A549 (cell line): ENCODE measurements around the gene MEIS1.

ENCODE experiments used
- CBX8 ChIP-seq: fragments of 200-600 bp; sonication (generic); IDR thresholded peaks from 2 replicates; pipeline ENCODE4 v1.6.1; 2016
- CEBPB ChIP-seq, 2 experiments: fragments of >200 bp in 1 of 2; sonication (Bioruptor Twin) in 1 of 2; formaldehyde crosslinking in 1 of 2; IDR thresholded peaks; 2 replicates each; pipeline ENCODE4 v1.6.1; 2012 to 2016
- CHD2 ChIP-seq: fragments of 150-350 bp; IDR thresholded peaks from 2 replicates; pipeline ENCODE4 v1.6.1; 2014; ENCODE audit warnings: low read length; ENCODE audit not compliant: partially characterized antibody
- POLR2A ChIP-seq: IDR thresholded peaks from 2 replicates; pipeline ENCODE4 v1.6.1; 2012; ENCODE audit warnings: mild to moderate bottlenecking, low read length
- RCOR1 ChIP-seq: fragments of 150-350 bp; IDR thresholded peaks from 2 replicates; pipeline ENCODE4 v1.6.1; 2014; ENCODE audit warnings: antibody characterized with exemption, low read length, low read depth
- TF ChIP-seq, protein P1 (sequence below): fragments of >200 bp; sonication (Bioruptor Twin); formaldehyde crosslinking; IDR thresholded peaks from 3 replicates; pipeline ENCODE4 v1.5.1; 2016

DNA sequence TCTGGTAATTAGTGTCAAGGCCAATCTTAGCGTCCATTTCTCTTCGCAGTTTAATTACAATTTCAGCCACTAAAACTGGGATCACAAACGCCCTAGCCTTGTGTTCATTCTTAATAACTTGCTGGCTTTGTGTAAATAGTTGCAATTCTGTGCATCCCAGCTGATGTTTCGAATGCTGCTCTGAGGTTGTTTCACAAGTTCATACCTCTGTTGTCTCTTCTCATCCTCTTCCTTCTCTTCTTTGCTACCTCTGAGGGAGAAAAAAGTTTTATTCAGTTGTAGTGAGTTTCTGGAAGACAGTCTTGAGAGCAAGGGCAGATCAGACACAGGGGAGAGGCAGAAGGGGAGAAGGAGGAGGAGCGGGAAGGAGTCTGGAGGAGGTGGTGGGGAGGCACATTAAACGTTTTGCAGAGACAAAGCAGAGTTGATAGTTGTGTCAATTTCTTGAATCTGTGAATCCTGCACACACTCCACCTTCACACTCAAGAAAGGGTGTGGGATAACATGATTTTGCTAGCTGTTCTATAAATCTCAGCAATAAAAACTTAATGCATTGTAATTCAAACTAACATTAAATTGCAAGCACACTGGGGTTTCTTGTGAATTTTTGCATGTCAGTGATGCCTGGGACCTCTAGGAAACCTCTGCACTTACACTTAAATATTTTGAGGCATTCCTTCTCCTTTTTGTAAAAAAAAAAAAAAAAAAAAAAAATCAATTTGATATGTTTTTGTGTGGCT, 6.8 kb downstream of the MEIS1 start:
- TF ChIP-seq, protein P1, sequence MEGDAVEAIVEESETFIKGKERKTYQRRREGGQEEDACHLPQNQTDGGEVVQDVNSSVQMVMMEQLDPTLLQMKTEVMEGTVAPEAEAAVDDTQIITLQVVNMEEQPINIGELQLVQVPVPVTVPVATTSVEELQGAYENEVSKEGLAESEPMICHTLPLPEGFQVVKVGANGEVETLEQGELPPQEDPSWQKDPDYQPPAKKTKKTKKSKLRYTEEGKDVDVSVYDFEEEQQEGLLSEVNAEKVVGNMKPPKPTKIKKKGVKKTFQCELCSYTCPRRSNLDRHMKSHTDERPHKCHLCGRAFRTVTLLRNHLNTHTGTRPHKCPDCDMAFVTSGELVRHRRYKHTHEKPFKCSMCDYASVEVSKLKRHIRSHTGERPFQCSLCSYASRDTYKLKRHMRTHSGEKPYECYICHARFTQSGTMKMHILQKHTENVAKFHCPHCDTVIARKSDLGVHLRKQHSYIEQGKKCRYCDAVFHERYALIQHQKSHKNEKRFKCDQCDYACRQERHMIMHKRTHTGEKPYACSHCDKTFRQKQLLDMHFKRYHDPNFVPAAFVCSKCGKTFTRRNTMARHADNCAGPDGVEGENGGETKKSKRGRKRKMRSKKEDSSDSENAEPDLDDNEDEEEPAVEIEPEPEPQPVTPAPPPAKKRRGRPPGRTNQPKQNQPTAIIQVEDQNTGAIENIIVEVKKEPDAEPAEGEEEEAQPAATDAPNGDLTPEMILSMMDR = no peak
- TF ChIP-seq CEBPB (IDR thresholded peaks at IDR 0.05) = no peak
- no peak for TF ChIP-seq RCOR1
- no peak for TF ChIP-seq POLR2A
- TF ChIP-seq CBX8 = no peak
- no peak for TF ChIP-seq CHD2
